Breast epithelium (tissue), 4 donors: Measurements from ENCODE around the gene F2RL1. TPM values are rescaled to one million over a fixed set of nuclear protein-coding genes. Genes with fewer than 3 reads are reported as not detected.
"Not testable (repeated sequence)": the region's sequence is repeated elsewhere in the genome, so short reads cannot be mapped to it uniquely, and the experiment has no call there.

Source experiments
- DNase-seq, 2 donors: peaks; one replicate each; pipeline ENCODE4 v3.0.0-alpha.2; 2019; ENCODE audit warnings: low spot score in 2 of 2
- H3K27ac ChIP-seq, 2 donors: fragments of 200-600 bp; sonication (generic) in 1 of 2; one replicate each; pipeline ENCODE4 v1.5.1; 2016 to 2019; ENCODE audit warnings: mild to moderate bottlenecking in 1 of 2
- H3K27me3 ChIP-seq, 2 donors: fragments of 200-600 bp; sonication (generic) in 1 of 2; one replicate each; pipeline versions ENCODE4 v1.5.1 to v1.6.0; 2017 to 2019; ENCODE audit warnings: control low read depth in 1 of 2, mild to moderate bottlenecking in 1 of 2
- H3K36me3 ChIP-seq: fragments of 200-600 bp; one replicate; pipeline ENCODE4 v1.5.1; 2019
- H3K4me1 ChIP-seq, 2 donors: fragments of 200-600 bp; sonication (generic); one replicate each; pipeline ENCODE4 v1.5.1; 2016 to 2019; ENCODE audit warnings: control low read depth in 1 of 2
- H3K4me3 ChIP-seq, 3 donors: fragments of 200-600 bp; sonication (generic); 1 replicate in 2 of 3; 2 replicates in 1 of 3; pipeline ENCODE4 v1.5.1; 2016 to 2019; ENCODE audit warnings: mild to moderate bottlenecking in 3 of 3, moderate library complexity in 2 of 3
- H3K9me3 ChIP-seq, 2 donors: fragments of 200-600 bp; sonication (generic) in 1 of 2; one replicate each; pipeline ENCODE4 v1.5.1; 2016 to 2019; ENCODE audit warnings: control low read depth in 1 of 2
- POLR2A ChIP-seq: fragments of 450-650 bp; IDR thresholded peaks from one replicate; pipeline ENCODE4 v1.6.1; 2016; ENCODE audit warnings: antibody characterized with exemption, mild to moderate bottlenecking, moderate library complexity
- POLR2AphosphoS5 ChIP-seq, 3 donors: sonication (generic); formaldehyde crosslinking; IDR thresholded peaks; one replicate each; pipeline ENCODE4 v1.6.1; 2017; ENCODE audit warnings: antibody characterized with exemption in 3 of 3
- intact Hi-C: fragments of 100-400 bp; cut with DNase I; formaldehyde crosslinking; loops from one replicate; pipeline ENCODE4 v1.15.1; 2023; ENCODE audit warnings: low total_unique reads
- total RNA-seq, 3 donors: library from RNA; depleted of rRNA; stranded (reverse); fragments of >200 nt; gene quantifications; one replicate each; pipeline ENCODE4 v1.1.0, GENCODE V29; 2016
- TF ChIP-seq, protein P1 (sequence below), 3 donors: fragments of 450-650 bp; IDR thresholded peaks; one replicate each; pipeline ENCODE4 v1.5.1; 2016 to 2017; ENCODE audit warnings: antibody characterized with exemption in 3 of 3, mild to moderate bottlenecking in 3 of 3, moderate library complexity in 3 of 3

Gene F2RL1
- total RNA-seq, 3 donors from 2014 or later = 0.64 to 13.8 (median 5.6) TPM

DNA sequence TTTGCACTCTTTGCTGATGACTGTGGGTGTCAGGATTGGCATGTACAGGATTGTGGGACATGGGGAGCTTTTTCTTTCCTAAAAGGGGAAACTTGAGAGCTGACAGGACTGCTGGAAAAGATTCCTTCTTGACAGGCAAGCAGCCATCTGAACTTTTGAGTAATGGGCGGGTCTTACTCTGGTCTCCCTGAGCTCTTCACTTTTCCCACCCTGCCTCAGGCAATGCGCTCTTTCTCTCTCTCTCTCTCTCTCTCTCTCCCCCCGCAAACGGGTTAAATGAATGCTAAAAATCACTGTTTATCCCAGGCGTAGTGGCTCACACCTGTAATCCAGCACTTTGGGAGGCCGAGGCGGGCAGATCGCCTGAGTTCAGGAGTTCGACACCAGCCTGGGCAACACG, 37.1 kb upstream of the F2RL1 start:
- Histone ChIP-seq H3K27me3 (no peaks in the 10 kb centered on the region), H3K4me1 (no peaks in the 10 kb centered on the region), H3K4me3 (no peak overlapping the region), H3K27ac (no peak overlapping the region), H3K36me3 (no peaks in the 10 kb centered on the region), H3K9me3 (no peaks in the 10 kb centered on the region)
- TF ChIP-seq, protein P1, sequence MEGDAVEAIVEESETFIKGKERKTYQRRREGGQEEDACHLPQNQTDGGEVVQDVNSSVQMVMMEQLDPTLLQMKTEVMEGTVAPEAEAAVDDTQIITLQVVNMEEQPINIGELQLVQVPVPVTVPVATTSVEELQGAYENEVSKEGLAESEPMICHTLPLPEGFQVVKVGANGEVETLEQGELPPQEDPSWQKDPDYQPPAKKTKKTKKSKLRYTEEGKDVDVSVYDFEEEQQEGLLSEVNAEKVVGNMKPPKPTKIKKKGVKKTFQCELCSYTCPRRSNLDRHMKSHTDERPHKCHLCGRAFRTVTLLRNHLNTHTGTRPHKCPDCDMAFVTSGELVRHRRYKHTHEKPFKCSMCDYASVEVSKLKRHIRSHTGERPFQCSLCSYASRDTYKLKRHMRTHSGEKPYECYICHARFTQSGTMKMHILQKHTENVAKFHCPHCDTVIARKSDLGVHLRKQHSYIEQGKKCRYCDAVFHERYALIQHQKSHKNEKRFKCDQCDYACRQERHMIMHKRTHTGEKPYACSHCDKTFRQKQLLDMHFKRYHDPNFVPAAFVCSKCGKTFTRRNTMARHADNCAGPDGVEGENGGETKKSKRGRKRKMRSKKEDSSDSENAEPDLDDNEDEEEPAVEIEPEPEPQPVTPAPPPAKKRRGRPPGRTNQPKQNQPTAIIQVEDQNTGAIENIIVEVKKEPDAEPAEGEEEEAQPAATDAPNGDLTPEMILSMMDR (IDR thresholded peaks at IDR 0.05) = no peak
- TF ChIP-seq POLR2A (no peak), POLR2AphosphoS5 (IDR thresholded peaks at IDR 0.05) (no peak)
- DNase-seq = no peak
- intact Hi-C loops = no loop called here

DNA sequence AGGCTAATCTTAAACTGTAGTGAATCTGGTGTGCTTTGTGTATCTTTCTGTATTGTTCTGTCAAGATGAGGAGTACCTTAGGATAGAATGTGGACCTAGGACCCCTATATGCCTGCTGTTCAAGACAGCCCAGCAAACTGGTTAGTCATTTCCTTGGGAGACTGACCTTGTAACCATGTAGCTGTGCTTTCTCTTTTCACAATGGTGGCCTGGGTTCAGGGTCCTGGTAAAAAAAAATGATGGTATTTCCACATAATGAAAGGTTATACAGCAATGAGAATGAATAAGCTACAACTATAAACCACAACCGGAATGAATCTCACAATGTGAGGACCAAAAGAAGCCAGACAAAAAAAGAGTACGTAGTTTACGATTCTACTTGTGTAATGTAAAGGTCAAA, 36.4 kb upstream of the F2RL1 start:
- no peaks in the 10 kb centered on the region for H3K36me3 ChIP-seq
- H3K27ac ChIP-seq = no peak overlapping the region
- TF ChIP-seq, protein P1 (IDR thresholded peaks at IDR 0.05) = no peak
- no peak for TF ChIP-seq POLR2AphosphoS5 (IDR thresholded peaks at IDR 0.05)
- no peak for TF ChIP-seq POLR2A
- DNase-seq = no peak
- no peaks in the 10 kb centered on the region for H3K9me3 ChIP-seq
- no peaks in the 10 kb centered on the region for H3K27me3 ChIP-seq
- no peak overlapping the region for H3K4me3 ChIP-seq
- intact Hi-C loops = no loop called here
- H3K4me1 ChIP-seq = no peaks in the 10 kb centered on the region

DNA sequence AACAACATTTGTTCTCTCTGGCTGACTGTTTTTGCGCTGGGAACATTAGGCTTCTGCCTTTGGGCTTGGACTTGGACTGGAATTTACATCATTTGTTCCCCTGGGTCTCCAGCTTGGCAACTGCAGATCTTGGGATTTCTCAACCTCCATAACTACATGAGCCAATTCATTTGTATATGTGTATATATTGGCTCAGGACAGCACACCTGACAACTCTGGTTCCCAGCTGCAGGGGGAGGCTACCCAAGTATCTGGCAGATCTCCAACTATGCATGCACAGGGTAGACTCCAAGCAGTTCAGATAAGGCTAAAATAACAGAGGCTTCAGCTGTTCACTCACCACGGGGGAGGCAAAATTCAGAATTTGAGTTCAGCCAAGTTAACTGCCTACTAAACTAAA, 31.6 kb upstream of the F2RL1 start:
- H3K4me1 ChIP-seq = no peaks in the 10 kb centered on the region
- H3K27me3 ChIP-seq = no peaks in the 10 kb centered on the region
- peak overlapping the region; percentile 48 to 52 for H3K27ac ChIP-seq
- peak in 1 of 2 donors; percentile 29 for DNase-seq
- TF ChIP-seq, protein P1 (IDR thresholded peaks at IDR 0.05) = no peak
- TF ChIP-seq POLR2AphosphoS5 (IDR thresholded peaks at IDR 0.05) (no peak), POLR2A (no peak)
- intact Hi-C loops = no loop called here
- H3K36me3 ChIP-seq = no peaks in the 10 kb centered on the region
- H3K4me3 ChIP-seq = no peak overlapping the region
- H3K9me3 ChIP-seq = no peaks in the 10 kb centered on the region

DNA sequence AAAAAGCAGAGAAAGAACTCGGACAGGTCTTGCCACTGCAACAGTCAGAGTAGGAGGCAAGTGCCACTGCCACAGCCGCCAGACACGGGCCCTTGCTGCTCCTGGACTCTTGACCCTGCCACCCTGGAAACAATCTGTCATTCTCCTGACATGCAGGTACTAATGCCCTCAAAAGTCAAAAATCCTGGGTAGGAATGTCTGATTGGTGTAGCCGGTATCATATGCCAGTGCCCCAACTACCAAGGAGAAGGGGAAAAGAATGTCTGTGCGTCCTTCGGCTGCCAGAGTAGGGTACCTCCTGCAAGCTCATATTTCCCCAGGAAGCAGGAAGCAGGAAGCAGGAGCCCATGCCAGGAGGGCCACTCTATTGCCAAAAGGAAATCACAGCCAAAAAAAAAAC, 30.5 kb upstream of the F2RL1 start:
- intact Hi-C loops = no loop called here
- H3K27ac ChIP-seq = peak overlapping the region in 1 of 2 donors; percentile 25
- no peak for DNase-seq
- H3K4me1 ChIP-seq = no peaks in the 10 kb centered on the region
- TF ChIP-seq, protein P1 (IDR thresholded peaks at IDR 0.05) = no peak
- TF ChIP-seq POLR2AphosphoS5 (IDR thresholded peaks at IDR 0.05) (no peak), POLR2A (no peak)
- H3K4me3 ChIP-seq = no peak overlapping the region
- H3K36me3 ChIP-seq = no peaks in the 10 kb centered on the region
- no peaks in the 10 kb centered on the region for H3K9me3 ChIP-seq
- H3K27me3 ChIP-seq = no peaks in the 10 kb centered on the region

DNA sequence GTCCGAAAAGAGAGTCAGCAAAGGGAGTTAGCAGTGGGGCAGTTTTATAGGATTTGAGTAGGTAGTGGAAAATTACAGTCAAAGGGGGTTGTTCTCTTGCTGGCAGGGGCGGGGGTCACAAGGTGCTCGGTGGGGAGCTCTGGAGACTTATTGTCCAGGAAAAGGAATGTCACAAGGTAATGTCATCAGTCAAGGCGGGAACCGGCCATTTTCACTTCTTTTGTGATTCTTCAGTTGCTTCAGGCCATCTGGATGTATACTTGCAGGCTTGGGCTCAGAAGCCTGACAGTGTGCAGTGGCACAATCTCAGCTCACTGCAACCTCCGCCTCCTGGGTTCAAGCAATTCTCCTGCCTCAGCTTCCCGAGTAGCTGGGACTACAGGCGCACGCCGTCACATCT, 29.6 kb upstream of the F2RL1 start:
- H3K9me3 ChIP-seq, H3K36me3 ChIP-seq, H3K4me3 ChIP-seq, DNase-seq, intact Hi-C loops, H3K27me3 ChIP-seq, H3K4me1 ChIP-seq: not testable (repeated sequence)
- H3K27ac ChIP-seq = peak overlapping the region in 1 of 2 donors; percentile 32

DNA sequence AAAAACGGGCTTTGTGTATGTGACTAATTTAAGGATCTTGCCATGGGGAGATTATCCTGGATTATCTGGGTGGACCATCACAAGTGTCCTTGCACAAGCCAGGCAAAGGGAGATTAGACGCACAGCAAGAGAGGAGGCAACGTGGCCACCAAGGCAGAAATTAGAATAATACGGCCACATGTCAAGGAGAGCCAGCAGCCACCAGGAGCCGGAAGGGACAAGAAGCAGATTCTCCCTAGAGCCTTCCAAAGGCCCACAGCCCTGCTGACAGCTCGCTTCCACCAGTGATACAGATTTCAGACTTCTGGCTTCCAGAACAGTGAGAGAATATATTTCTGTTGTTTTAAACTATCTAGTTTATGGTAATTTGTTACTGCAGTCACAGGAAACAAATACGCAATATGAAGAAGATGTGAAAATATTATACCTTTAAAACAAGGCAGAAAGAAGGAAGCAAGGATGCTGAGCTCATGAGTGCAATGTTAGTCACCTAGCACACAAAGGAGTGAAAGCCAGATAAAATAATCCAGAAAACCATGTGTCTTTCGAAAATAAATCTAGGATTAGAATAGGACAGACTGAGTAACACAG, 28.7 kb upstream of the F2RL1 start:
- peak overlapping the region; percentile 51 to 75 for H3K27ac ChIP-seq
- no peak overlapping the region for H3K4me3 ChIP-seq
- H3K9me3 ChIP-seq = no peaks in the 10 kb centered on the region
- no peaks in the 10 kb centered on the region for H3K27me3 ChIP-seq
- no peak for DNase-seq
- intact Hi-C loops = no loop called here
- no peak for TF ChIP-seq POLR2A
- no peak for TF ChIP-seq POLR2AphosphoS5 (IDR thresholded peaks at IDR 0.05)
- TF ChIP-seq, protein P1 (IDR thresholded peaks at IDR 0.05) = no peak
- H3K36me3 ChIP-seq = no peaks in the 10 kb centered on the region
- H3K4me1 ChIP-seq = no peaks in the 10 kb centered on the region
